ENCODE results near the gene IPMK. TPM values are rescaled to one million over a fixed set of nuclear protein-coding genes. Genes with fewer than 3 reads are reported as not detected.

IPMK gene
- total RNA-seq, 2 experiments from 2014 or later: 5.6 to 9.5 TPM

DNA sequence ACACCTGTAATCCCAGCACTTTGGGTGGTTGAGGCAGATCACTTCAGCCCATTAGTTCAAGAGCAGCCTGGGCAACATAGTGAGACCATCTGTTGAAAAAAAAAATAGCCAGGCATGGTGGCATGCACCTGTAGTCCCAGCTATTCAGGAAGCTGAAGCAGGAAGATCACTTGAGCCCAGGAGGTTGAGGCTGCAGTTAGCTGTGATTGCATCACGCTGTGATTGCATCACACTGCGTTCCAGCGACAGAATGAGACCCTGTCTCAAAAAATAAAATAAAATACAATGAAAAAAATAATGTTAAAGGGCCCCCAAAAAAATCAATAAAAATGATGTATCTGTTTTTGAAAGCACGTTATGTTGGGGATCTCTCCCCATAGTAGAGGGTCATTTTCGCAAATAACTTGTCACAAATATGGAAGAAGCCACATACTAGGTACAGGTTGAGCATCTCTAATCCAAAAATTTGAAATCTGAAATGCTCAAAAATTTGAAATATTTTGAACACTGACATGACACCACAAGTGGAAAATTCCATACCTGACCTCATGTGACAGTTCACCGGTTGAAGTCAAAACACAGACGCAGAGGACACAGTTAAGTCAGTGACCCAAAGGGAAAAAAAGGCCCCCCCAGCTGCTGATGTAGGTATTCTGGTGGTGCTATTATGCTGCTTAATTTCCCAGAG is 10.7 kb upstream of the IPMK start:
- no peak overlapping the region for H3K4me2 ChIP-seq (ENCODE audit: low read length)
- CTCF ChIA-PET (ENCODE audit: unreplicated experiment): no interaction called here
- H4K20me1 ChIP-seq (ENCODE audit: insufficient read depth, low read length): peaks cover 9% of the 10 kb centered on the region; the same call in 1 of the 2 replicates
- POLR2A ChIA-PET: interaction anchor here (0.6 to 0.9 kb wide), 2 partner anchors 16 to 57 kb away, joined by 3 read pairs; no protein-coding TSS in a partner anchor
- intact Hi-C loops (cut with micrococcal nuclease; ENCODE audit: unreplicated experiment): no loop called here
- no TSS peak for BruUV-seq (replicated peaks)
- peaks cover 67% of the 10 kb centered on the region for H3K36me3 ChIP-seq (ENCODE audit: insufficient read depth, low read length)
- no peak for TF ChIP-seq EZH2phosphoT487 (IDR thresholded peaks at IDR 0.05; ENCODE audit: borderline replicate concordance, low read depth, low read length)
- no peak for TF ChIP-seq CTCF (conservative IDR thresholded peaks at IDR 0.05; ENCODE audit: low read length)
- H3K4me3 ChIP-seq (ENCODE audit: low read depth, low read length, poor library complexity, severe bottlenecking): no peak overlapping the region
- DNase-seq (ENCODE audit: low spot score): no peak
- H3K79me2 ChIP-seq (ENCODE audit: insufficient read depth, low read depth, low read length): peaks cover 34% of the 10 kb centered on the region
- H3K9me3 ChIP-seq (ENCODE audit: low read length): no peaks in the 10 kb centered on the region
- H3K9me2 ChIP-seq (ENCODE audit: insufficient read depth, low read length): no peaks in the 10 kb centered on the region
- peaks cover 13% of the 10 kb centered on the region for H3K4me1 ChIP-seq (ENCODE audit: insufficient read depth, low read length, poor library complexity, severe bottlenecking)
- H3K27ac ChIP-seq (ENCODE audit: low read depth, low read length, poor library complexity, severe bottlenecking): no peak overlapping the region
- H2AFZ ChIP-seq (ENCODE audit: low read length): no peak overlapping the region

DNA sequence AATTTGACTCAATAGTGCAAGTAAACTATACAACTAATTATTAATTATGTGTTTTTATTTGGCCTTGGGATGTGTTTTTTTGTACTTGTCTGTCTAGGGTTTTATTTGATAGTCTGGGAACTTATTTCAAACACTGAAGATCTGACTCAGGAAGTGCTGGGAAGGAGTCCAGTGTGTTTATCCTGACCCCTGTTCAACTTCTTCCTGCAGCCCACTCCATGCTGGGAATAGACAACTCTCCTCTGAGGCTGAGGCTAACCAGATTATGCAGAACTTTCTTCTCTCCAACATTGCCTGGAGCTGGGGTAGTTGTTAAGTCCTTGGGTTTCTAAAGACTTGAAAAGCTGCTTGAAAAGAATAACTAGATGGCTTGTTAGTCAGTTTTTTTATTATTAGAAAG is 8.2 kb upstream of the IPMK start:
- peaks cover 58% of the 10 kb centered on the region for H3K79me2 ChIP-seq (ENCODE audit: insufficient read depth, low read depth, low read length)
- H3K9me2 ChIP-seq (ENCODE audit: insufficient read depth, low read length): no peaks in the 10 kb centered on the region
- no peak overlapping the region for H3K27ac ChIP-seq (ENCODE audit: low read depth, low read length, poor library complexity, severe bottlenecking)
- H3K4me3 ChIP-seq (ENCODE audit: low read depth, low read length, poor library complexity, severe bottlenecking): no peak overlapping the region
- no peaks in the 10 kb centered on the region for H3K4me1 ChIP-seq (ENCODE audit: insufficient read depth, low read length, poor library complexity, severe bottlenecking)
- DNase-seq (ENCODE audit: low spot score): no peak
- intact Hi-C loops (cut with micrococcal nuclease; ENCODE audit: unreplicated experiment): no loop called here
- no peak for TF ChIP-seq CTCF (conservative IDR thresholded peaks at IDR 0.05; ENCODE audit: low read length)
- no peak for TF ChIP-seq EZH2phosphoT487 (IDR thresholded peaks at IDR 0.05; ENCODE audit: borderline replicate concordance, low read depth, low read length)
- no peak overlapping the region for H3K4me2 ChIP-seq (ENCODE audit: low read length)
- ChIA-PET POLR2A (interaction anchor here (0.5 to 1.1 kb wide), 2 partner anchors 9 to 15 kb away, joined by 3 read pairs; no protein-coding TSS in a partner anchor), CTCF (ENCODE audit: unreplicated experiment) (interaction anchor here (1.3 kb wide), 1 partner anchor 14 kb away, joined by 3 read pairs; no protein-coding TSS in a partner anchor)
- H4K20me1 ChIP-seq (ENCODE audit: insufficient read depth, low read length): peaks cover 3% of the 10 kb centered on the region; the same call in 1 of the 2 replicates
- no peaks in the 10 kb centered on the region for H3K9me3 ChIP-seq (ENCODE audit: low read length)
- no peak overlapping the region for H2AFZ ChIP-seq (ENCODE audit: low read length)
- BruUV-seq (replicated peaks): no TSS peak
- H3K36me3 ChIP-seq (ENCODE audit: insufficient read depth, low read length): peaks cover 58% of the 10 kb centered on the region

DNA sequence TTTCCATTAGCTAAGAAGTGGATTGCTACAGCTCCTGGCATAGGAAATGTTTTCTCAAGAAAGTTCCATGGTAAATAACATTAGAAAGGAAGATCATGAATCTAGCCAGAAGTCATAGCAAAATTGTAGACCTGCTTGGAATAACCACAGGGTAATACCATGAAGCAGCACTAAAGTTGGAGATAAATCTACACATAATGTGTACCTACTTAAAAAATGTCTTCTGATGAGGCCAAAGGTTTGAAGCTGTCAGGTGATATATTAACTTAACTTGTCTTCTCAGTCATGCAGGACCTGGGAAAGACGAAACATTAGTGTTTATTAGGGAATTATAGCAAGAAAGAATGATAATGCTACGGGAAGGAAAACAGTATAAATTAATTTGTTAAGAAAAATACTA is 7.6 kb upstream of the IPMK start:
- CTCF ChIA-PET (ENCODE audit: unreplicated experiment): interaction anchor here (1.3 kb wide), 1 partner anchor 15 kb away, joined by 3 read pairs; no protein-coding TSS in a partner anchor
- no TSS peak for BruUV-seq (replicated peaks)
- H3K79me2 ChIP-seq (ENCODE audit: insufficient read depth, low read depth, low read length): peaks cover 65% of the 10 kb centered on the region

More for the DNA sequence above, 7.6 kb upstream of the IPMK start:
- peaks cover 5% of the 10 kb centered on the region for H3K4me1 ChIP-seq (ENCODE audit: insufficient read depth, low read length, poor library complexity, severe bottlenecking)
- H3K9me3 ChIP-seq (ENCODE audit: low read length): no peaks in the 10 kb centered on the region
- H3K4me2 ChIP-seq (ENCODE audit: low read length): no peak overlapping the region
- intact Hi-C loops (cut with micrococcal nuclease; ENCODE audit: unreplicated experiment): no loop called here
- no peak overlapping the region for H2AFZ ChIP-seq (ENCODE audit: low read length)
- H3K36me3 ChIP-seq (ENCODE audit: insufficient read depth, low read length): peaks cover 52% of the 10 kb centered on the region
- no peak for DNase-seq (ENCODE audit: low spot score)
- no peak overlapping the region for H3K27ac ChIP-seq (ENCODE audit: low read depth, low read length, poor library complexity, severe bottlenecking)
- no peak for TF ChIP-seq CTCF (conservative IDR thresholded peaks at IDR 0.05; ENCODE audit: low read length)
- H3K4me3 ChIP-seq (ENCODE audit: low read depth, low read length, poor library complexity, severe bottlenecking): no peak overlapping the region
- H3K9me2 ChIP-seq (ENCODE audit: insufficient read depth, low read length): no peaks in the 10 kb centered on the region
- peaks cover 3% of the 10 kb centered on the region; the same call in 1 of the 2 replicates for H4K20me1 ChIP-seq (ENCODE audit: insufficient read depth, low read length)
- POLR2A ChIA-PET: interaction anchor here (0.5 to 1.6 kb wide), 3 partner anchors 9 to 79 kb away, joined by 3 to 5 read pairs (median 3); no protein-coding TSS in a partner anchor
